HG02798 (cell line): ENCODE results near the gene PPM1K.
"Not testable (repeated sequence)": the region's sequence is repeated elsewhere in the genome, so short reads cannot be mapped to it uniquely, and the experiment has no call there.

Experiments used
- ATAC-seq: cut with Tn5 transposase; IDR thresholded peaks from one replicate; pipeline ENCODE4 v1.9.1; 2021; ENCODE audit warnings: mild to moderate bottlenecking; ENCODE audit not compliant: unreplicated experiment, poor library complexity

PPM1K gene

DNA sequence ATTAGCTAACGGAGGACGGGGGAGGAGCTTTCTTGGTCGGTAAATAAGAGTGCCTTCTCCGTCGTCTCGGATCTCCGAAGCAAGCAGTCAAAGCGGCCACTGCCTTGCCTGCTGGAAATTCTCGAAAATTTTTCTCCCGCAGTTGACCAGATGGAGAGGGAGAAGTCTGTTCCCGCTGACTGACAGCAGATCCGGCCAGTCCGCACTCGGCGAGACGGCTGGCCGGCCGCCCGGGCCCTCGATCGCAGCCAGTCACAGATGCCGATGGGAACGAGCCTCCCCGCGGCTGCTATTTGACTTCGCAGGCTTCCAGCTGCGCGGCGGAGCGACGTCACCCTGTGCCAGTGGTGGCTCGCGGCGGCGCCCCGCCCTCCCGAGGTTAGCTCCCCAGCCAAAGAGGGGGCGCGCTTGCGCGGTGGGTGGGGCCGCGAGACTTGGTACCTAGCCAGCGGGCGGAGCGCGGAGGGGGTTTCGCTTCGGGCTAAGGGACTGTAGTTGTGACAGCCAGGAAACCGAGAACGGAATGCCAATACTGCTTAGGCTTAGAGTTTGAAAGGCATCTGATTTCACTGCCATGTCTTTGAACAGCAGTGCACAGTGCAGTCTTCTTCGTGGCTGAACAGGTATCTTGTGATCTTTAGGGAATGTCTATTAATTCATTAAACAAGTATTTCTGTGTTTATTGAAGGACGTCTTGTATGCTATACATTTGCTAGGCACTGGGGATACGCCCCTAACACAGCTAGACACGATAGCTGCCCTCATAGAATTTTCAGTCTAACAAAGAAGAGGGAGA lies at the start of gene PPM1K:
Gene PPM1K, minus strand, starts transcription at position 123 of the 796 bp plus-strand sequence. CDS start 5,978 bp downstream, outside the sequence.
- peak; percentile 92 for ATAC-seq

DNA sequence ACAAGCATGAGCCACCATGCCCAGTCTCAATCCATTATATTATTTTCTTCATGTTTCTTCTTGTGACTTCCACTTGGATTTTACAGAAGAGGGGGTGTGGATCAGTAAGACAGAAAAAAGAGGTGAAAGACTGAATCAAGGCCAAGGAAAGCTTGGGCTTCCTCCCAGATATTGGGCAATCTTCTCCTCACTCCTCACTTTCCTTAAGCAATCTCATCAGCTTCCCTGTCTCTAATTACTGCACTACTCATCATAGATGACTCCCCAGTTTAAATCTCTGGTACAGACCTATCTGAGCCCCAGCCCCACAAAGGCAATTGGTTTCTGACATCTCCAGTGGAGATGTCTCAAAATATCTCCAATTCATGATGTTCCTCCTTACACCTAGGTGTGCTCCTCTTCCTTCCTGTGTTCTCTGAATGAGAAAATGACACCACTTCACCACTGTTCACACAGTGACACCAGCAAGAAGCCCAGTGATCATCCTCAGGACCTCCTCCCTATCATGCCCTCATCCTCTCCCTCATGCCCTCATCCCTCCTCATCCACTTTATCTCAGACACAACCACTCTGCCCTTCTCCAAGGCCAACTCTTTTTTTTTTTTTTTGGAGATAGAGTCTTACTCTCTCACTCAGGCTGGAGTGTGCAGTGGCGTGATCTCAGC lies 49.5 kb upstream of the PPM1K start:
- no peak for ATAC-seq

DNA sequence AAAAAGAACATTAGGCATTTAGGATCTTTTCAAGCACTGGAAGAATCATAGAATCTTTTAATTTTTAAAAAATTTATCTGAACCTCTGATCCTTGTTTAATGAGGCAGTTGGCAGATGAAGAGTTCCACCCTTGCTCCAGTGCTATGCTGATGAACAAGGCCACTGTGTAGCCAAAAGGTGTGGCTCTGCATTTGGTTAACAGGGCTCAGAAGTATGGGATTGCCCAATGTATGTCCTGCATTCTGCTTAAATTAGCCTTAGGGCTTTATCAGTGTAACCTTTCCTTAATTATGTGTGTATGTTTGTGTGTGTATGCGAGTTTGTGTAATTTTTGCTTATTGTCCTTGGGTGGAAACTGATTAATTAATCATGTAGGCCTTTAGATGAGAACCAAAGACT lies 43.3 kb upstream of the PPM1K start:
- ATAC-seq = no peak

DNA sequence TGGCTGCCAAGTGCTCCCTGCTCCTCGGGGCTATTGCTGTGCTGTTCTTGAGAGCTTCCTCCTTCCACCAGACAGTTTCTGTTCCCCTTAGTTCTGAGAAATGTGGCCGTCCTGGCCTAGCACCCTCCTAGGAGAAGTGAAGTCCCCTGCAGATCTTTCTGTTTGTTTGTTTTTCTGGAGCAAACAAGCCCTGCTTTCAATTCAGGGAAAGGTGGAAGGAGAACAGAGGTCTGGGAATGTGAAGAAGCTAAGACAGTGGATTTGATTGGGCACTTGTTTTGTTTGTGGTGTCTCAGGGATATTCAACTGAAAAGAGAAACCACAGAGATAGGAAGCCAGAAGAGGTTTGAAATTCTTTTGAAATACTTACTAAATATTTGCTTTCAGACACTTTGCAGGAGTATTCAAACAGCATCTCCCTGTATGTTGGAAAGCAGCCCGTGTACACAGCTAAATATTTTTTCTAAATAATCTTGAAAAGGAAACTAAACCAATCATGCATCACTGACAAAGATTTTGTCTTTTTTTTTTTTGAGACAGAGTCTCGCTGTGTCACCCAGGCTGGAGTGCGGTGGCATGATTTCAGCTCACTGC lies 36.5 kb upstream of the PPM1K start:
- ATAC-seq = peak; percentile 100

DNA sequence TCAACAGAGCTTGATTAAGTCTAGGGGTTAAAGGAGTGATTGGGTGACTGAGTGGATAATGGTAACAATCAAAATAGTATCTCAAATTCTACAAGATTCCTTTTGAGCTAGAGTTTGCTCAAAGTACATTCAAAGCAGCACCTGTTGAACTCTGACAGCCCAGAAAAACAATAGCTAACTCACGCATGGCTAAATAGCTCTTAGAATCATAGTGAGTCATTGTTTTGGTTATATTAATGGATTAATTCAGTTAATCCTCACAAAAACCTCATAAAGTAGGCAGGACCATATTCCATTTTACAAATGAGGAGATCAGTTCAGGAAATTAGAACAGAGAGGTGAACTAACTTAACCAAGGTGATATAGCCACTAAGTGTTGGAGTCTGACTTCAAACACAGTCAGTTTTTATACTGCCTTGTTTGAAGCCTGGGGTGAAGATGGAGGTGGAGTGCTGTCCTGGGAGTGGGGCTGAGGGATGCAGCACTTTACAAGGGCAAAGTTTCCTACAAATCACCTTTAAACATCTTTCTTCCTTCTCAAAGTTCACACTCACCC lies 35.9 kb upstream of the PPM1K start:
- peak; percentile 59 for ATAC-seq

DNA sequence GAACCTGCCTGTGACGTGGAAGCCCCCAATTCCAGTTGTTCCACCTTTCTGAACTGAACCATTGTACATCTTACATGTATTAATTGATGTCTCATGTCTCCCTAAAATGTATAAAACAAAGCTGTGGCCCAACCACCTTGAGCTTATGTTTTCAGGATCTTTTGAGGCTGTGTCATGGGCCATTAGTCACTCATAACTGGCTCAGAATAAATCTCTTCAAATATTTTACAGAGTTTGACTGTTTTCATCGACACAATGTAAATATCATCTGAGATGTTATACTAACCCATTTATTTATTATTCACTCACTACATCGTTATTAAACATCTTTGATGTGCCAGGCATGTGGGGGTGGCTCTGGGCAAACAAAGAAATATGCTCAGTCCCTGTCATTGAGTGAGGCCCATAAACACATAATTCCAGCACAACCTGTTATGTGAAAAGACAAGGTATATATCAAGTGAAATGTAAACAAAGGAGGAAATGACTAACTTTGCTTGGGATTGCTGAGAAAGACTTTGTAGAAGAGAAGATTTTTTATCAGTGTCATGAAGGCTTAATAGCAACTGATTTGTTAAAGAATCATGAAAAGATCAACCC lies 34.5 kb upstream of the PPM1K start:
- no peak for ATAC-seq

DNA sequence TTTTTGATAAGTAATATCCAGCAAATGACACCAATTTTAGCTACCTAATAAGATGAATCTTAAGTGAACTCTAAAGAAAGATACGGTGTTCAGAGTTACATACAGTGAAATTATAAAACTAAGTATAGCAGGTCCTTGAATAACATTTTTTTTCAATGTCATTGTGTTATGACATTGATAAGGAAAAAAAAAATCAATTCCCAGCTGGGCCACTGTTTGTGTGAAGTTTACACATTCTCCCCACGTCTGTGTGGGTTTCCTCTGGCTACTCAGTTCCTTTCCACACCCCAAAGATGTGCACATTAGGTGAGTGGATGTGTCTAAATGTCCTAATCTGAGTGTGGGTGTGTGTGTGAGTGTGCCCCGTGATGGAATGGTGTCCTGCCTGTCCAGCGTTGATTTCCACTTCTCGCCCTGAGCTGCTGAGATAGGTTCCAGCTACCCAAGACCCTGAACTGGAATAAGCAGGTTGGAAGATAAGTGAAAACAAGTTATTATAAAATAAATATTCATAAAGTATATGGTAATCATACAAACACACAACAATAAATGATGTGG lies 31.2 kb upstream of the PPM1K start:
- no peak for ATAC-seq

DNA sequence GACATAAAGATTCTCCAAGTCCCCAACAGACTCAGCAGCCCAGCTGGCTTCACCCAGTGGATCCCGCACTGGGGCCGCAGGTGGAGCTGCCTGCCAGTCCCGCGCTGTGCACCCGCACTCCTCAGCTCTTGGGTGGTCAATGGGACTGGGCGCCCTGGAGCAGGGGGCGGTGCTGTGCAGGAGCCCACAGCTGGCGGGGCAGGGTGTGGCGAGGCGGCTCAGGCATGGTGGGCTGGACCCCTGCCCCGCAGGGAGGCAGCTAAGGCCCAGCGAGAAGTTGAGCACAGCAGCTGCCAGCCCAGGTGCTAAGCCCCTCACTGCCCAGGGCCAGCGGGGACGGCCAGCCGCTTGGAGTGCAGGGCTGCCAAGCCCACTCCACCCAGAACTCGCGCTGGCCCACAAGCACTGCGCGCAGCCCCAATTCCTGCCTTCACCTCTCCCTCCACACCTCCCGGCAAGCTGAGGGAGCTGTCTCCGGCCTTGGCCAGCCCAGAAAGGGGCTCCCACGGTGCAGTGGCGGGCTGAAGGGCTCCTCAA lies 28.8 kb upstream of the PPM1K start:
- not testable (repeated sequence) for ATAC-seq

DNA sequence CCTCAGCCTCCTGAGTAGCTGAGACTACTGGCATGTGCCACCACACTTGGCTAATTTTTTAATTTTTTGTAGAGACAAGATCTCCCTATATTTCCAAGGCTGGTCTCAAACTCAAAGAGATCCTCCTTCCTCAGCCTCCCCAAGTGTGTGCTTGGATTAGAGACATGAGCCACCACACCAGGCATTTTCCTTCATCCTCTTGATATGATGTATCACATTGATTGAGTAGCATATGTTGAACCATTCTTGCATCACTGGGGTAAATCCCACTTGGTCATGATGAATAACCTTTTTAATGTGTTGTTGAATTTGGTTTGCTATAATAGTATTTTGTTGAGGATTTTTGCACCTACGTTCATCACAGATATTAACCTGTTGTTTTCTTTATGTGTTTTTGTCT lies 24.2 kb upstream of the PPM1K start:
- no peak for ATAC-seq

DNA sequence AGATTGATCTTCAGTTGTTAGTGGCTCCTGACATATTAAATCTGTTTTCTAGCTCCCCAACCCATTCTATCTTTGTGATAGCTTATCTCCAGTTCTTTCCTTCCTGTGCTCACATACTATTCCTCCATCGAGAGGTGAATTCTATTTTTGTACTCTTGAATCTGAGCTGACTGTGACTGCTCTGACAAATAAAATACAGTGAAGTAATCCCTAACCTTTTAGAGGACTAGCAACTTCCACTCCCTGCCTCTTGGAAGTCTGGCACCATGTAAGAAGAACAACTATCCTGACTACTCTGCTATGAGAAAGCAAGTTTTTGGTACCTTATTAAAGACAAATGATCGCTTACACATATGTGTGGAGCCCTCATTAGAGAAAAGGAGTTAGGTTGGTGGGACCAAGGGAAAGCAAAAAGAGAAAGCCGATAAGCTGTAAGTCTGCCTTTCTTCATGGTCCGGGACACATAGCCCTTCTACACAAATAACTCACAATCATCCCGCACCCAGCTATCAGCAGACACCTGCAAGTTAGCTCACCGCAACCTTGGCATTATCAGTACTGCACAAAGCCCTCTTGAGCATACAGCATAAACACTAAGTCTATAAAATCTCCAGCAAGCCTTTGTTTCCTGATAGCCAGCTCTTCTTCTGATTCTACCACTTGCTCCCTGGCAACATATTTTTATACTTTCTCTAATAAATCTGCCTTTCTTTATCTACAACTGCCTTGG lies 13.5 kb upstream of the PPM1K start:
- no peak for ATAC-seq

DNA sequence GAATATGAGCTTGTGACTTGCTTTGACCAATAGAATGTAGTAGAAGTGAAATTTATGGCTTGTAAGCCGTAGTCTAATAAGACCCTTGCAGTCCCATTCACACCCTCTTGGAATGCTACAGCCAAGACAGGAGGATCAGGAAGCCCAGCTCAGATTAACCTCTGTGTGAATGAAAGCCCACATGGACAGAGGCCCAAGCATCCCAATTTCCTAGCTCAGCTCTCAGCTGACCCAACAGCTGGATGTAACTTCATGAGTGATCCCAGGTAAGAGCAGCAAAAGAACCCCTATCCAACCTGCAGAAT lies 12.8 kb upstream of the PPM1K start:
- no peak for ATAC-seq

DNA sequence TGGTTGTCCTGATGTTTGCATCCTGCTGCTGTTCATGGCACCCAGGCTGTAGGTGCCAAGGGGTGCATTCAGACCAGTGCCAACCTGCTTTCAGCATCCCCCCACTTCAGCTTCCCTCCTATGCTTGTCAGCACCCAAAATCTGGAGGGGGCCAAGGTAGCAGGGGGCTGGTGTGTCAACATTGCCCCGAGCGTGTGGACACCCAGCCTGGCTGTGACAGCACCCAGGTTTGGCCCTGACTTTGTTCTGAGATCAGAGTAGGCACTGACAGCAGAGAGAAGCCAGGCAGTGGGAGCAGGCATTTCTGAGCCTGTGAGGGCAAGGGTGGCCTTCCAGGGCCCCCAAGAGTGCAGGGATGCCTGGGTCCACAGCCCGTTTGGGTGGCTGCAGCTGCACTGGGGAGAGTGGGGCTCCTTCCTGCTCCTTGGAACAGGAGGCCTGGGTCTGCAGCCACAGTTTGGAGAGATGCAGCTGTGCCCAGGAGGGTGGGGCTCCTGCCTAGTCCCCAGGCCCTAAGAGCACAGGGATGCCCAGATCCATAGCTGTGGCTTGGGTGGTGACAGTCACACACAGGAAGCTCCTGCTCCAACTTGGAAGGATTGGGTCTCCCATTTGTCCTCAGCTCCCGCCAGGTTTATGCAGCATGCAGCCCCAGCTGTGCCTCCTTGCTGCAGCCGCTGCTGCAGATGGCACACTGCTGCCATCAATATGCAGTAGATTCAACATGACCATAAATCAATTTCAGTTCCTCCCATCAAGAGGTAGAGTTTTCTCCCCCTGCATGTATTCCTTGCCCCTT lies 12.3 kb upstream of the PPM1K start:
- no peak for ATAC-seq

DNA sequence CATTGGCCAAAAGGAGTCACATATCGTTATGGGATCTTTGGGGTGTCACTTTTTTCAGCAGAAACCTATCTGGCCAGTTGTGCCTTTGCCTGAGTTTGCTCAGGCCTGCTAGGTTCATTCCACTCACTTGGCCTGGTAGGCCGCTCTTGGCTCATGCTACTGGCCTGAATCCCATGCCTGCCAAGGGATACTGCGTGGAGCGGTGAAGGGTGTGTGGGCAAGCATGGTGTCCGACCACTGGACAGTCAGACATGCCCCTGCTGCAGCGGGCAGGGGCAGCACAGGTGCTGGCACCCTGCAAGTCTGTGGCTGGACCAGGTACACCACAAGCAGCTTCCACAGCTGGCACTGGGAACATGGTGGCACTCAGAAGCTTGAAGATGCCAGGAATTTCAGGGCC lies 11.3 kb upstream of the PPM1K start:
- no peak for ATAC-seq

DNA sequence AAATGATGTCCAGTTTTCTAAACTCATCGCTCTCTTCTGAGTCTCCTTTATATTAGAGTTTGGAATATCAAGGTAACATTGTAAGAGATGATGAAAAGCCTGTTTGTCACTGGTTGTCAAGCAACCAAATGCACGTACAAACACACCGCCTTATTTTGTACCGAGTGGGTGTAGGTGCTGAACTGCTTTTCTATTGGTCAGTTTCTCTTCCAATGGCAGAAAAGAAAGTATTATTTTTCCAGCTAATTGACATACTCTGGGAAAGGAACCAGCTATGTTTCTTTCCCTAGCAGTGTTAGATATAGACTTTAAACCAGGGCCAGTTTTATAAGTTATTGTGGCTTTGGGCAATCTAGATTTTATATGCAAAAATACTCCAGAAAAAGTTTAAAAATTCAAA lies 6.6 kb upstream of the PPM1K start:
- ATAC-seq = no peak

DNA sequence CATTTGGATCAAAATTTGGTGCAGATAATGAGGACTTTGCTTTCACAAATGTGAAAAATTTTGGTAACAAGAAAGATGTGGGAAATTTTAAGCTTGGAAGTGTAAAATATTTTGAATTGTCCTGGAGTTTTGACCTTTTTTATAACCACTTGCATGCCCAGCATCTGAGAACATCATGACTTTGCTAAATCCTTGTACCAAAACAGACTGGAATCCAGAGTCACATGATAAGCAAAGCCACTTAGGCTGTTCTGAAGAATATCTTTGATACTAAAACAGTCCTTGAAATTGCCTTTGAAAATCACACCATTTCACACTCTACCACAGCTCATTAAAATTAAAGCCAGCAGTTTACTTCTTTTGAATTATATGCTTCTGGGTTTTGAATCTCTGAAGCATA lies 2.5 kb upstream of the PPM1K start:
- no peak for ATAC-seq

DNA sequence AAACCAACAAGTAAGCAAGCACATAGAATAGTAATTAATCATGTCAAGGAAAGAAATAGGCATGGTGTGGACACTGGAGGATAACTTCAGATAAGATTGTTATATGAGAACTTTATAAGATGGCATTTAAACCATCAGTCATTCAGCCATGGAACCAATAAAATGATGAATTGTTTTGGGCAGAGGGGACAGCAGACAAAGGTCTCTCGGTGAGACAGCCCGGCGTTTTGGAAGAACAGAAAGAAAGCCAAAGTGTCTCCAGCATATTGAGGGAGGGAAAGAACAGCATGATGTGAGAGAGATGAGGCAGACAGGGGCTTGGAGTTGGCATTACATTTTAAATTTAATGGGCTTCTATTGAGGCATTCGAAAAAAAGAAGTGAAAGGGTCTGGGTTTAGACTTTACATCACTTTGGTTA lies 883 bp upstream of the PPM1K start:
- no peak for ATAC-seq

DNA sequence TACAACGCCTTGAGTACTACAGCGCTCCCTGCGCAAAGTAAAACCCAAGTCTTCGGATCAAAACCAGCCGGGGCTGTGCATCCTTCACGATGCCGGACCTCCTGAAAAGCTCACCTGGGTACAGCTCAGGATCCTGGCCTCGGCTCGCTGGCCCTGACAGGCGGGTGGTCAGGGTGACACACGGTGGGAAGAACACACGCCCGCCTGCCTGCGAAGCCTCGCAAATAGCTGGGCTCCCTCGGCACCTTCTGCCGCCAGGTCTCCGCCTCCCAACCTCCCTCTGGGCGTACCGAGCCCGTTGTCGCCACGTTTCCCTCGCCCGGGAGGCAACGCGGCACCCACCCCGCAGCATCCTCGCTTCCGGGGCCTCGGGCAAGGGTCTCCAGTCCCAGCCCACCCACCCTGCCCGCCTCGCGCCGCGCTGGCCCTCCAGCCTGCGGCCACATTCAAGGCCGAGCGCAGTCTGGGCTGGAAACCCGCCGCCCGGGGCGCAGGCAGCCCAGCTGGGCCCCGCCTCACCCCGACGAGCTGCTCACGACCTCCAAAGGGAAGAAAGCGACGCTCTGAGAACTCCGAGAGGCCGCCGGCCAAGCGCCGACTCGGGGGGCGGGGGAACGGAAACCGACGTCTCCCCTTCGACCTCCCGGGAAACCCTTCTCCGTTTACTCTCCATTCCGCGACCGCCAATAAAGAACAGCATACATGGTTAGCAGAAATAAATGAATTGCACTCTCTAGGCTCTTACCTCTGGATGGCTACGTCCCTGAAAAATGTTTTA lies 511 bp downstream of the PPM1K start:
- peak; percentile 29 for ATAC-seq

DNA sequence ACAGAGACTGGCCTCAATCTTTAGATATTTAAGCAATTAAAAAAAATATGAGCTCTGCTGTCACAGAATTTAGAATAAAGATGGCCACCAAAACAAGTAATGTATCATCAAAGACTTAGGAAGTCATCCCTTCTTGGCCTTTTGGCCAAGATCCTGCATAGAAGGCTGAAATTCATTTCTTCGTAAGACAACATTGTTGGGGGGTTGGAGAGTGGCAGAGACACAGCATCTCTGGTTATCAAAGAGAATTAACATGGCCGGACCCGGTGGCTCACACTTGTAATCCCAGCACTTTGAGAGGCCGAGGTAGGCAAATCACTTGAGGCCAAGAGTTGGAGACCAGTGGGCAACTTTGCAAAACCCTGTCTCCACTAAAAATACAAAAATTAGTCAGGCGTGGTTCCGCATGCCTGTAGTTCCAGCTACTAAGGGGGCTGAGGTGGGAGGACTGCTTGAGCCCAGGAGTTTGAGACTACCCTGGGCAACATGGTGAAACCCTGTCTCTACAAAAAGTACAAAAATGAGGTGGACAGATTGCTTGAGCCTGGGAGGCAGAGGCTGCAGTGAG lies 4.0 kb downstream of the PPM1K start:
- no peak for ATAC-seq
